GM23338 (cell line): ENCODE measurements around the gene PRM3.

ENCODE experiments used
- CREB1 ChIP-seq: fragments of 250-450 bp; sonication (Bioruptor Pico); IDR thresholded peaks from 2 replicates; pipeline ENCODE4 v1.5.0; 2020; ENCODE audit warnings: low read depth, mild to moderate bottlenecking, moderate library complexity
- CTCF ChIP-seq, 2 experiments: fragments of 200-600 bp in 1 of 2; sonication (generic) in 1 of 2; conservative IDR thresholded peaks; 2 replicates each; pipeline versions ENCODE4 v1.5.1 to v1.6.1; 2016 to 2017; ENCODE audit warnings: antibody characterized with exemption in 2 of 2, low read depth in 2 of 2, mild to moderate bottlenecking in 2 of 2, moderate library complexity in 1 of 2
- ETS1 ChIP-seq: IDR thresholded peaks from 2 replicates; pipeline ENCODE4 v1.6.1; 2016; ENCODE audit warnings: antibody characterized with exemption
- EZH2 ChIP-seq: fragments of 200-600 bp; sonication (generic); IDR thresholded peaks from one replicate; pipeline ENCODE4 v1.8.0; 2017; ENCODE audit warnings: antibody characterized with exemption, mild to moderate bottlenecking, low read depth; ENCODE audit not compliant: unreplicated experiment
- EZH2phosphoT487 ChIP-seq: fragments of 200-600 bp; sonication (generic); IDR thresholded peaks from one replicate; pipeline ENCODE4 v1.8.1; 2018; ENCODE audit warnings: antibody characterized with exemption; ENCODE audit not compliant: unreplicated experiment
- JUNB ChIP-seq: IDR thresholded peaks from one replicate; pipeline ENCODE4 v1.6.1; 2016; ENCODE audit warnings: antibody characterized with exemption; ENCODE audit not compliant: unreplicated experiment
- NANOG ChIP-seq: IDR thresholded peaks from 2 replicates; pipeline ENCODE4 v1.6.1; 2016; ENCODE audit warnings: antibody characterized with exemption, borderline replicate concordance
- POLR2AphosphoS5 ChIP-seq: IDR thresholded peaks from 2 replicates; pipeline ENCODE4 v1.6.1; 2016; ENCODE audit warnings: antibody characterized with exemption, low read depth
- STAT1 ChIP-seq: IDR thresholded peaks from one replicate; pipeline ENCODE4 v1.6.1; 2016; ENCODE audit warnings: antibody characterized with exemption; ENCODE audit not compliant: unreplicated experiment
- ZNF114 ChIP-seq: fragments of 250-450 bp; sonication (Bioruptor Pico); IDR thresholded peaks from 2 replicates; pipeline ENCODE4 v1.5.0; 2020; ENCODE audit warnings: mild to moderate bottlenecking, moderate library complexity
- ZNF331 ChIP-seq: fragments of 250-450 bp; sonication (Bioruptor Pico); IDR thresholded peaks from 2 replicates; pipeline ENCODE4 v1.5.0; 2020; ENCODE audit warnings: low read depth, mild to moderate bottlenecking, moderate library complexity
- ZNF462 ChIP-seq: fragments of 250-450 bp; sonication (Bioruptor Pico); IDR thresholded peaks from 2 replicates; pipeline ENCODE4 v1.5.0; 2020; ENCODE audit warnings: mild to moderate bottlenecking, moderate library complexity
- TF ChIP-seq, protein P1 (sequence below): IDR thresholded peaks from one replicate; pipeline ENCODE4 v1.6.1; 2018; ENCODE audit warnings: antibody characterized with exemption; ENCODE audit not compliant: unreplicated experiment

GRCh38 chr16:11314309-11314894 is 41.0 kb upstream of the PRM3 start:
- TF ChIP-seq, protein P1, sequence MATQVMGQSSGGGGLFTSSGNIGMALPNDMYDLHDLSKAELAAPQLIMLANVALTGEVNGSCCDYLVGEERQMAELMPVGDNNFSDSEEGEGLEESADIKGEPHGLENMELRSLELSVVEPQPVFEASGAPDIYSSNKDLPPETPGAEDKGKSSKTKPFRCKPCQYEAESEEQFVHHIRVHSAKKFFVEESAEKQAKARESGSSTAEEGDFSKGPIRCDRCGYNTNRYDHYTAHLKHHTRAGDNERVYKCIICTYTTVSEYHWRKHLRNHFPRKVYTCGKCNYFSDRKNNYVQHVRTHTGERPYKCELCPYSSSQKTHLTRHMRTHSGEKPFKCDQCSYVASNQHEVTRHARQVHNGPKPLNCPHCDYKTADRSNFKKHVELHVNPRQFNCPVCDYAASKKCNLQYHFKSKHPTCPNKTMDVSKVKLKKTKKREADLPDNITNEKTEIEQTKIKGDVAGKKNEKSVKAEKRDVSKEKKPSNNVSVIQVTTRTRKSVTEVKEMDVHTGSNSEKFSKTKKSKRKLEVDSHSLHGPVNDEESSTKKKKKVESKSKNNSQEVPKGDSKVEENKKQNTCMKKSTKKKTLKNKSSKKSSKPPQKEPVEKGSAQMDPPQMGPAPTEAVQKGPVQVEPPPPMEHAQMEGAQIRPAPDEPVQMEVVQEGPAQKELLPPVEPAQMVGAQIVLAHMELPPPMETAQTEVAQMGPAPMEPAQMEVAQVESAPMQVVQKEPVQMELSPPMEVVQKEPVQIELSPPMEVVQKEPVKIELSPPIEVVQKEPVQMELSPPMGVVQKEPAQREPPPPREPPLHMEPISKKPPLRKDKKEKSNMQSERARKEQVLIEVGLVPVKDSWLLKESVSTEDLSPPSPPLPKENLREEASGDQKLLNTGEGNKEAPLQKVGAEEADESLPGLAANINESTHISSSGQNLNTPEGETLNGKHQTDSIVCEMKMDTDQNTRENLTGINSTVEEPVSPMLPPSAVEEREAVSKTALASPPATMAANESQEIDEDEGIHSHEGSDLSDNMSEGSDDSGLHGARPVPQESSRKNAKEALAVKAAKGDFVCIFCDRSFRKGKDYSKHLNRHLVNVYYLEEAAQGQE = no peak
- TF ChIP-seq CTCF (conservative IDR thresholded peaks at IDR 0.05; ENCODE audit: low read depth in 2 of 2) = no peak
- TF ChIP-seq EZH2phosphoT487 = no peak
- TF ChIP-seq ZNF462 = no peak
- TF ChIP-seq POLR2AphosphoS5 = no peak
- TF ChIP-seq EZH2 = no peak
- no peak for TF ChIP-seq CREB1
- no peak for TF ChIP-seq NANOG
- TF ChIP-seq STAT1 = no peak
- no peak for TF ChIP-seq JUNB
- TF ChIP-seq ZNF114 (CRISPR knock-in tag) = no peak
- TF ChIP-seq ZNF331 (CRISPR knock-in tag) = no peak
- no peak for TF ChIP-seq ETS1
